ENCODE results near the gene NDUFA8.
"Not testable (repeated sequence)": the region's sequence is repeated elsewhere in the genome, so short reads cannot be mapped to it uniquely, and the experiment has no call there.

The NDUFA8 gene

GRCh38 chr9:122119166-122119521, 40.4 kb downstream of the NDUFA8 start:
- no peak for DNase-seq

- DNase-seq: no peak
Observed at GRCh38 chr9:122118343-122119165, 41.0 kb downstream of the NDUFA8 start.

- not testable (repeated sequence) for DNase-seq
Observed at GRCh38 chr9:122117241-122117640, 42.3 kb downstream of the NDUFA8 start.

GRCh38 chr9:122116448-122117173, 43.0 kb downstream of the NDUFA8 start:
- DNase-seq: no peak

GRCh38 chr9:122116040-122116439, 43.5 kb downstream of the NDUFA8 start:
- no peak for DNase-seq

GRCh38 chr9:122115176-122116035, 44.2 kb downstream of the NDUFA8 start:
- DNase-seq: no peak

GRCh38 chr9:122113574-122113973, 46.0 kb downstream of the NDUFA8 start:
- DNase-seq: no peak

- no peak for DNase-seq
Observed at GRCh38 chr9:122112238-122112637, 47.3 kb downstream of the NDUFA8 start.

- DNase-seq: no peak
Observed at GRCh38 chr9:122111413-122112085, 48.0 kb downstream of the NDUFA8 start.

- no peak for DNase-seq
Observed at GRCh38 chr9:122110100-122110833, 49.3 kb downstream of the NDUFA8 start.

GRCh38 chr9:122109035-122109813, 50.4 kb downstream of the NDUFA8 start:
- DNase-seq: no peak

GRCh38 chr9:122107291-122107805, 52.2 kb downstream of the NDUFA8 start:
- DNase-seq: no peak

GRCh38 chr9:122106576-122106975, 53.0 kb downstream of the NDUFA8 start:
- no peak for DNase-seq

- DNase-seq: no peak
Observed at GRCh38 chr9:122103985-122104384, 55.6 kb downstream of the NDUFA8 start.

- DNase-seq: no peak
Observed at GRCh38 chr9:122102156-122102555, 57.4 kb downstream of the NDUFA8 start.

- no peak for DNase-seq
Observed at GRCh38 chr9:122100756-122101155, 58.8 kb downstream of the NDUFA8 start.

- peak; percentile 45 to 61 for DNase-seq
Observed at GRCh38 chr9:122099271-122099869, 60.2 kb downstream of the NDUFA8 start.

- no peak for DNase-seq
Observed at GRCh38 chr9:122097679-122098315, 61.8 kb downstream of the NDUFA8 start.

- DNase-seq: no peak
Observed at GRCh38 chr9:122096620-122097415, 62.8 kb downstream of the NDUFA8 start.
